Measurements from ENCODE around the gene CLCN4. TPM values are rescaled to one million over a fixed set of nuclear protein-coding genes. Genes with fewer than 3 reads are reported as not detected.

CLCN4 gene
- total RNA-seq, 2 donors from 2014 or later: 0.50 to 15.3 TPM

- Histone ChIP-seq H3K36me3 (no peaks in the 10 kb centered on the region), H3K4me1 (replicated peaks) (no peaks in the 10 kb centered on the region), H3K27me3 (replicated peaks; ENCODE audit: insufficient read depth) (no peaks in the 10 kb centered on the region), H3K27ac (no peak overlapping the region), H3K9me3 (no peaks in the 10 kb centered on the region), H3K4me3 (no peak overlapping the region)
- 69% methylated on average over 3 of the region's 3 CpGs for WGBS
- no peak for DNase-seq (ENCODE audit: low spot score)
- TF ChIP-seq POLR2A (IDR thresholded peaks at IDR 0.05): no peak
- no peak for TF ChIP-seq CTCF (IDR thresholded peaks at IDR 0.05)
- no peak for TF ChIP-seq POLR2AphosphoS5 (IDR thresholded peaks at IDR 0.05)
- intact Hi-C loops (cut with DNase I): no loop called here
These were observed 76.4 kb downstream of the CLCN4 start for GRCh38 chrX:10233173-10233572.

GRCh38 chrX:10233696-10234095 lies 76.9 kb downstream of the CLCN4 start:
- intact Hi-C loops (cut with DNase I): no loop called here
- Histone ChIP-seq H3K27me3 (replicated peaks; ENCODE audit: insufficient read depth) (no peaks in the 10 kb centered on the region), H3K4me3 (no peak overlapping the region), H3K4me1 (replicated peaks) (no peaks in the 10 kb centered on the region), H3K36me3 (no peaks in the 10 kb centered on the region), H3K9me3 (no peaks in the 10 kb centered on the region), H3K27ac (no peak overlapping the region)
- DNase-seq (ENCODE audit: low spot score): no peak
- no peak for TF ChIP-seq POLR2AphosphoS5 (IDR thresholded peaks at IDR 0.05)
- no peak for TF ChIP-seq CTCF (IDR thresholded peaks at IDR 0.05)
- no peak for TF ChIP-seq POLR2A (IDR thresholded peaks at IDR 0.05)
- WGBS: 83% methylated on average over 6 of the region's 6 CpGs

- DNase-seq (ENCODE audit: low spot score): no peak
- H3K36me3 ChIP-seq: no peaks in the 10 kb centered on the region
- TF ChIP-seq POLR2AphosphoS5 (IDR thresholded peaks at IDR 0.05) (no peak), CTCF (IDR thresholded peaks at IDR 0.05) (no peak), POLR2A (IDR thresholded peaks at IDR 0.05) (no peak)
- no peak overlapping the region for H3K27ac ChIP-seq
- no peak overlapping the region for H3K4me3 ChIP-seq
- intact Hi-C loops (cut with DNase I): no loop called here
- no peaks in the 10 kb centered on the region for H3K9me3 ChIP-seq
- no peaks in the 10 kb centered on the region for H3K27me3 ChIP-seq (replicated peaks; ENCODE audit: insufficient read depth)
- WGBS: 78% methylated on average over 7 of the region's 7 CpGs
- no peaks in the 10 kb centered on the region for H3K4me1 ChIP-seq (replicated peaks)
These were observed 79.1 kb downstream of the CLCN4 start for GRCh38 chrX:10235851-10236250.

GRCh38 chrX:10237241-10237640 lies 80.5 kb downstream of the CLCN4 start:
- intact Hi-C loops (cut with DNase I): no loop called here
- DNase-seq (ENCODE audit: low spot score): no peak
- H3K27me3 ChIP-seq (replicated peaks; ENCODE audit: insufficient read depth): no peaks in the 10 kb centered on the region
- no peaks in the 10 kb centered on the region for H3K36me3 ChIP-seq
- H3K4me1 ChIP-seq (replicated peaks): no peaks in the 10 kb centered on the region
- no peak overlapping the region for H3K4me3 ChIP-seq
- no peak for TF ChIP-seq POLR2AphosphoS5 (IDR thresholded peaks at IDR 0.05)
- no peak for TF ChIP-seq POLR2A (IDR thresholded peaks at IDR 0.05)
- TF ChIP-seq CTCF (IDR thresholded peaks at IDR 0.05): no peak
- H3K27ac ChIP-seq: no peak overlapping the region
- no peaks in the 10 kb centered on the region for H3K9me3 ChIP-seq
- WGBS: 87% methylated on average over 7 of the region's 7 CpGs

GRCh38 chrX:10239611-10240064 lies 82.9 kb downstream of the CLCN4 start:
- no peak for DNase-seq (ENCODE audit: low spot score)
- Histone ChIP-seq H3K9me3 (no peaks in the 10 kb centered on the region), H3K4me3 (no peak overlapping the region), H3K4me1 (replicated peaks) (no peaks in the 10 kb centered on the region), H3K36me3 (no peaks in the 10 kb centered on the region), H3K27ac (no peak overlapping the region), H3K27me3 (replicated peaks; ENCODE audit: insufficient read depth) (no peaks in the 10 kb centered on the region)
- intact Hi-C loops (cut with DNase I): no loop called here
- no peak for TF ChIP-seq POLR2A (IDR thresholded peaks at IDR 0.05)
- no peak for TF ChIP-seq POLR2AphosphoS5 (IDR thresholded peaks at IDR 0.05)
- TF ChIP-seq CTCF (IDR thresholded peaks at IDR 0.05): no peak
- 76% methylated on average over 7 of the region's 11 CpGs for WGBS
